ENCODE results near the gene PPARD. TPM values are rescaled to one million over a fixed set of nuclear protein-coding genes. Genes with fewer than 3 reads are reported as not detected.
A peak's percentile ranks its signal among the peaks of the same experiment; 100 is the strongest.

Gene PPARD
- total RNA-seq, 1 experiment from 2014 or later = 26.8 TPM

GRCh38 chr6:35452183-35453090 lies 110.1 kb downstream of the PPARD start, which contains the start of gene FANCE:
TSS of gene FANCE (plus strand) at chr6:35452338. CDS start at chr6:35452546, 208 bp downstream.
- peak; percentile 99 for DNase-seq
- no peak for TF ChIP-seq CTCF (IDR thresholded peaks at IDR 0.05; ENCODE audit: unreplicated experiment)
- Mint-ChIP-seq H3K27ac (ENCODE audit: unreplicated experiment) (no peak within 1 kb of the TSS), H3K4me1 (ENCODE audit: low read depth, unreplicated experiment) (peaks cover 26% of the 10 kb centered on the region), H3K36me3 (ENCODE audit: insufficient read depth, unreplicated experiment) (peaks cover 19% of the 10 kb centered on the region), H3K27me3 (ENCODE audit: unreplicated experiment) (peaks cover 27% of the 10 kb centered on the region), H3K9me3 (ENCODE audit: low read depth, unreplicated experiment) (no peaks in the 10 kb centered on the region), H3K4me3 (ENCODE audit: low read depth, unreplicated experiment) (peak within 1 kb of the TSS; percentile 79)
- no TSS peak for BruUV-seq (replicated peaks)
- CTCF ChIA-PET = interaction anchor here (0.7 to 1.4 kb wide), 5 partner anchors 16 to 159 kb away, joined by 3 to 6 read pairs (median 4); partner anchors contain the start of genes PPARD and RPL10A
- intact Hi-C loops (cut with micrococcal nuclease; ENCODE audit: unreplicated experiment) = loop anchor here (5.0 kb wide), 1 partner anchor 60 kb away; no protein-coding TSS in a partner anchor

- intact Hi-C loops (cut with micrococcal nuclease; ENCODE audit: unreplicated experiment) = loop anchor here (5.0 kb wide), 1 partner anchor 61 kb away; no protein-coding TSS in a partner anchor
- CTCF ChIA-PET = no interaction called here
Observed at GRCh38 chr6:35453236-35453635, 110.9 kb downstream of the PPARD start.

DNA sequence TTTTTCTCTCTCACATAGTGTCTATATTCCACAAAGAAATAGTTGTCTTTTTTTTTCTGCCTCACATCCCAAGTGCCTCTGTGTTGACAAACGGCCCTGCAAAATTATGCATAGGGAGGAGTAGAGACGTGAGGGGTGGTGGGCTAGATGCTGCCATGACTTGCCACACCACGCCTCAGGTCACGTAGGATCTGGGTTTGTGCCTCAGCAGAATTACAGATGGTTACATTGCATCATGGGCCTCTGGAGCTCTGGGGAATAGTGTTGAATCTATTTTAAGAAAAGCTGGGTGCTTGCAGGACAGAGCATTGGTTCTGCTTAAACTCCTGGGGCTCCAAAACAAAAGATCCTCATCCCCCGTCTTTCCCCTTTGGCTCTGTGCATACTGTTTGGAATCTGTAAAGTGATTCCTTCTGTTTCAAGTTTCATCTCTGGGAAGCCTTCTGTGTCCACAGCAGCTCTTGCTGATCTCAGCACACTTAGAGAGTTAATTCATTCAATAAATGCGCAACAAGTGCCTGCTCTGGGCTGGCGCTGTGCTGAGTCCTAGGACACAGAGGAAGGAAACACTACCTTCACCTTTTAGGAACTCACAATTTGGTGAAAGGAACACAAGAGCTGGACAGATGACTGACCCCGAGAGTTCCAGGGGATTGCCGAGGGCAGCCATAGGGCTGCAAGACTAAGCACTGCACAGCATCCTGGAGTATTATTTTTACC lies 112.2 kb downstream of the PPARD start:
- CTCF ChIA-PET = no interaction called here

More at GRCh38 chr6:35453236-35453635, 110.9 kb downstream of the PPARD start:
- BruUV-seq (replicated peaks) = TSS peak; percentile 75
- no peak for DNase-seq
- no peaks in the 10 kb centered on the region for H3K9me3 Mint-ChIP-seq (ENCODE audit: low read depth, unreplicated experiment)
- peaks cover 27% of the 10 kb centered on the region for H3K27me3 Mint-ChIP-seq (ENCODE audit: unreplicated experiment)
- H3K4me3 Mint-ChIP-seq (ENCODE audit: low read depth, unreplicated experiment) = peak overlapping the region; percentile 79
- TF ChIP-seq CTCF (IDR thresholded peaks at IDR 0.05; ENCODE audit: unreplicated experiment) = no peak
- no peak overlapping the region for H3K27ac Mint-ChIP-seq (ENCODE audit: unreplicated experiment)
- peaks cover 24% of the 10 kb centered on the region for H3K36me3 Mint-ChIP-seq (ENCODE audit: insufficient read depth, unreplicated experiment)
- peaks cover 26% of the 10 kb centered on the region for H3K4me1 Mint-ChIP-seq (ENCODE audit: low read depth, unreplicated experiment)

More for the DNA sequence above, 112.2 kb downstream of the PPARD start:
- intact Hi-C loops (cut with micrococcal nuclease; ENCODE audit: unreplicated experiment) = loop anchor here (5.0 kb wide), 1 partner anchor 62 kb away; no protein-coding TSS in a partner anchor
- DNase-seq = no peak
- no peak overlapping the region for H3K27ac Mint-ChIP-seq (ENCODE audit: unreplicated experiment)
- peaks cover 26% of the 10 kb centered on the region for H3K27me3 Mint-ChIP-seq (ENCODE audit: unreplicated experiment)
- peak overlapping the region; percentile 24 for H3K4me3 Mint-ChIP-seq (ENCODE audit: low read depth, unreplicated experiment)
- H3K4me1 Mint-ChIP-seq (ENCODE audit: low read depth, unreplicated experiment) = peaks cover 26% of the 10 kb centered on the region
- H3K36me3 Mint-ChIP-seq (ENCODE audit: insufficient read depth, unreplicated experiment) = peaks cover 27% of the 10 kb centered on the region
- no peak for TF ChIP-seq CTCF (IDR thresholded peaks at IDR 0.05; ENCODE audit: unreplicated experiment)
- BruUV-seq (replicated peaks) = no TSS peak
- H3K9me3 Mint-ChIP-seq (ENCODE audit: low read depth, unreplicated experiment) = no peaks in the 10 kb centered on the region

Data from Calu3 (cell line).